ENCODE data around the gene IGF2BP2. TPM values are rescaled to one million over a fixed set of nuclear protein-coding genes. Genes with fewer than 3 reads are reported as not detected.
A peak's percentile ranks its signal among the peaks of the same experiment; 100 is the strongest.

Gene IGF2BP2
- total and polyA plus RNA-seq, 9 of the 15 experiments (the other 6 are each of a cell fraction or from before 2014, with no cell fraction given): 3.2 to 59.6 (median 30.5) TPM

DNA sequence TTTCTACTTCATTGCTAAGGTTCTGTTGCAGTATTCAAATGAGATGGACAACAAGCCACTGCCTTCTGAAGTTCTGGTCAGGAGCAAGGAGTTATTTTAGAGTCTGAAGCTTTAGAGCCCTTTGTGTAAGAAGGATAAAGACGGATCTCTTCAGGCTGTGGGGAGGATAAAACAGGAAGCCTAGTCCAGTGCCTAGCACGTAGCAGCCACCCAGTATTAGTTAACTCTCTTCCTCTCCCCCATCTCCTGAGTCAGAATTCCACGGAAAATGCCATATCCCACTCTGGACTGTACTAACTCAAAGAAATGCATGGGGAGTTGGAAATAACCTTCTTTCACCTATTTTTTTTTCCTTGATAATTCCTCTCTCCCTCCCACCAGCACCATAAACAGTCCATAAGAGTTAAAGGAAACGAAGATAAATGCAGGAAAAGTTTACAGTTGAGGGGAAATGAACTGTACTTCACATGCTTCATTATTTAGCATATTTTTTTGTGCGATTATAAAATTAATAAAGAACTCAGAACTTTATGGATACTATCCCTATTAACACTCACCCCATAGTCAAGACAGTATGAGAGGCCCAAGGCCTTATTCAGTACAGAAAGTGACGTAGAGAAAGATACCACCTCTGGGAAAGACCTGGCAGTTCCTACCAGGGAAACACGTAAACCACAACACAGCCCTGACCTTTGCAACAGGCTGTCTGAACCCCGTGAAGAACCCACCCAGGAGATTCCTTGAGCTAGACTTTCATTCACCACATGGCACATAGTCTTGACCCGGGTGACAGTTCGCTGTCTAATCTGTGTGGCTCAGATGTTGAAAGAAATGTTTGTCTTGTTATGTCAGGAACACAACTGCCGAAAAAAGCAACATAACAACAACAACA, 9.2 kb downstream of the IGF2BP2 start (continued):
- TF ChIP-seq ATF7 (IDR thresholded peaks at IDR 0.05) (0 out of 2 replicates have a peak, but pooled peaks have one; percentile 18), SMAD1 (IDR thresholded peaks at IDR 0.05; ENCODE audit: low read depth, low read length, partially characterized antibody) (no peak), MECOM (CRISPR knock-in tag; IDR thresholded peaks at IDR 0.05) (no peak), BCOR (IDR thresholded peaks at IDR 0.05) (no peak), STAT5B (CRISPR knock-in tag; IDR thresholded peaks at IDR 0.05) (no peak), NR2C1 (IDR thresholded peaks at IDR 0.05) (0 out of 2 replicates have a peak, but pooled peaks have one; percentile 47), NR2C1 (tag; IDR thresholded peaks at IDR 0.05) (no peak), TOE1 (IDR thresholded peaks at IDR 0.05; ENCODE audit: borderline replicate concordance) (no peak), TOE1 (CRISPR knock-in tag; IDR thresholded peaks at IDR 0.05; ENCODE audit: borderline replicate concordance, low read depth) (no peak), MNT (conservative IDR thresholded peaks at IDR 0.05) (peak; percentile 69 to 74), GTF2F1 (IDR thresholded peaks at IDR 0.05; ENCODE audit: low read depth, low read length) (no peak), IRF2 (CRISPR knock-in tag; IDR thresholded peaks at IDR 0.05) (no peak), MYC (IDR thresholded peaks at IDR 0.05; ENCODE audit: low read depth, low read length) (peak; percentile 40; the same call in 1 of the 2 replicates), MYC (CRISPR knock-in tag; IDR thresholded peaks at IDR 0.05; ENCODE audit: borderline replicate concordance, low read depth) (no peak), ZBTB7A (IDR thresholded peaks at IDR 0.05; ENCODE audit: borderline replicate concordance, control insufficient read depth, low read depth, low read length) (no peak), PYGO2 (tag; IDR thresholded peaks at IDR 0.05) (no peak), BHLHE40 (IDR thresholded peaks at IDR 0.05; ENCODE audit: low read length) (no peak), ZNF609 (CRISPR knock-in tag; IDR thresholded peaks at IDR 0.05; ENCODE audit: borderline replicate concordance) (no peak), ZNF239 (CRISPR knock-in tag; IDR thresholded peaks at IDR 0.05) (peak; percentile 81), RFX7 (CRISPR knock-in tag; IDR thresholded peaks at IDR 0.05) (no peak), ZNF316 (IDR thresholded peaks at IDR 0.05) (no peak)
- TF ChIP-seq, protein P1, sequence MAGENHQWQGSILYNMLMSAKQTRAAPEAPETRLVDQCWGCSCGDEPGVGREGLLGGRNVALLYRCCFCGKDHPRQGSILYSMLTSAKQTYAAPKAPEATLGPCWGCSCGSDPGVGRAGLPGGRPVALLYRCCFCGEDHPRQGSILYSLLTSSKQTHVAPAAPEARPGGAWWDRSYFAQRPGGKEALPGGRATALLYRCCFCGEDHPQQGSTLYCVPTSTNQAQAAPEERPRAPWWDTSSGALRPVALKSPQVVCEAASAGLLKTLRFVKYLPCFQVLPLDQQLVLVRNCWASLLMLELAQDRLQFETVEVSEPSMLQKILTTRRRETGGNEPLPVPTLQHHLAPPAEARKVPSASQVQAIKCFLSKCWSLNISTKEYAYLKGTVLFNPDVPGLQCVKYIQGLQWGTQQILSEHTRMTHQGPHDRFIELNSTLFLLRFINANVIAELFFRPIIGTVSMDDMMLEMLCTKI (IDR thresholded peaks at IDR 0.05; ENCODE audit: partially characterized antibody): no peak
